Hepatocyte (in vitro differentiated cells): ENCODE measurements around the gene LEPR. TPM values are rescaled to one million over a fixed set of nuclear protein-coding genes. Genes with fewer than 3 reads are reported as not detected.

Source experiments
- DNase-seq: peaks from one replicate; pipeline ENCODE4 v3.0.0-alpha.2; 2016; ENCODE audit warnings: low spot score
- H2AFZ ChIP-seq: fragments of 200-600 bp; sonication (generic); 2 replicates; pipeline ENCODE4 v1.6.0; 2016; ENCODE audit warnings: antibody characterized with exemption, mild to moderate bottlenecking
- H3K27ac ChIP-seq: fragments of 200-600 bp; sonication (generic); 2 replicates; pipeline ENCODE4 v1.5.1; 2016; ENCODE audit warnings: mild to moderate bottlenecking
- H3K27me3 ChIP-seq: fragments of 200-600 bp; sonication (generic); 2 replicates; pipeline ENCODE4 v1.6.1; 2016
- H3K36me3 ChIP-seq: fragments of 200-600 bp; sonication (generic); replicated peaks from 2 replicates; pipeline ENCODE4 v1.5.1; 2016; ENCODE audit warnings: low read depth; ENCODE audit not compliant: insufficient read depth
- H3K4me1 ChIP-seq: fragments of 200-600 bp; sonication (generic); 2 replicates; pipeline ENCODE4 v1.5.1; 2016; ENCODE audit warnings: mild to moderate bottlenecking, moderate library complexity; ENCODE audit not compliant: insufficient read depth
- H3K4me2 ChIP-seq: fragments of 200-600 bp; sonication (generic); 2 replicates; pipeline ENCODE4 v1.6.0; 2016
- H3K4me3 ChIP-seq: fragments of 200-600 bp; sonication (generic); 2 replicates; pipeline ENCODE4 v1.5.1; 2016; ENCODE audit warnings: mild to moderate bottlenecking
- H3K79me2 ChIP-seq: fragments of 200-600 bp; sonication (generic); 2 replicates; pipeline ENCODE4 v1.6.0; 2017; ENCODE audit warnings: mild to moderate bottlenecking
- H3K9me2 ChIP-seq: fragments of 200-600 bp; sonication (generic); replicated peaks from 2 replicates; pipeline ENCODE4 v1.6.0; 2017; ENCODE audit warnings: mild to moderate bottlenecking; ENCODE audit not compliant: insufficient read depth
- H3K9me3 ChIP-seq: fragments of 200-600 bp; sonication (generic); 2 replicates; pipeline ENCODE4 v1.5.1; 2016; ENCODE audit warnings: low read depth, mild to moderate bottlenecking
- H4K20me1 ChIP-seq: fragments of 200-600 bp; sonication (generic); 2 replicates; pipeline ENCODE4 v1.6.0; 2016; ENCODE audit warnings: mild to moderate bottlenecking; ENCODE audit not compliant: insufficient read depth, poor library complexity, severe bottlenecking
- EZH2 ChIP-seq: fragments of 200-600 bp; sonication (generic); IDR thresholded peaks from 2 replicates; pipeline ENCODE4 v1.6.1; 2016; ENCODE audit warnings: antibody characterized with exemption, mild to moderate bottlenecking, borderline replicate concordance
- EZH2phosphoT487 ChIP-seq: fragments of 200-600 bp; sonication (generic); IDR thresholded peaks from one replicate; pipeline ENCODE4 v1.6.1; 2018; ENCODE audit warnings: antibody characterized with exemption, mild to moderate bottlenecking, low read depth, moderate library complexity; ENCODE audit not compliant: unreplicated experiment, severe bottlenecking
- WGBS: methylation state at CpG from one replicate; pipeline ENCODE4 v1.1.6; 2016; ENCODE audit warnings: low lambda C conversion rate; ENCODE audit errors: missing lambda C conversion rate; 5-methylcytosine and 5-hydroxymethylcytosine counted together
- polyA plus RNA-seq: library from polyadenylated mRNA; unstranded; fragments of >200 nt; fragmentation: Nextera tagmentation; extraction: Ambion mirVana; gene quantifications from 2 replicates; pipeline ENCODE4 v1.2.1, GENCODE V29; 2016
- total RNA-seq: library from RNA; depleted of rRNA; stranded (reverse); fragments of >200 nt; gene quantifications from 2 replicates; pipeline ENCODE4 v1.2.3, GENCODE V29; 2014
- TF ChIP-seq, protein P1 (sequence below): fragments of 200-600 bp; sonication (generic); IDR thresholded peaks from 2 replicates; pipeline ENCODE4 v1.5.1; 2016; ENCODE audit warnings: antibody characterized with exemption, mild to moderate bottlenecking; ENCODE audit not compliant: poor library complexity

LEPR gene
- total and polyA plus RNA-seq, 2 experiments from 2014 or later, result 1.3 to 6.1 TPM

DNA sequence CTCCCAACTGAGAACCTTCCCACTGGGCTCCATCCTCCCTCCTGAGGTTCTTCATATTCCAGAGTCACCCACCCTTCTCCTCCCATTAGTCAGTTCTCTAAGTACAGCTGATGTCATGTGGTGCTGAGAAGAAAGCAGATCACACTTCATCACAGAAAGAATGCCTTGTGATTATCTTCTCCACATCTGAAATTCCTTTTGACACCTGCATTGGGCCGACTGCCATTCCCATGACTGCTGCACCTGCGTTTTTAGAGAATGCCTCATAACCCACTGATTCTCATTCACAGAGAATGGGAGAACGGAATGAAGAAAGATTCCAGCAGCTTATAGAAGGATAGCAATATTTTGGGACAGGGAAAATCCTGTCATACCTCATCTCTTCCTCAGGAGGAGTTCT, 14.3 kb downstream of the LEPR start:
- WGBS, result 63% methylated on average over 3 of the region's 3 CpGs
- Histone ChIP-seq H3K27ac (no peak overlapping the region), H3K4me2 (no peak overlapping the region)

DNA sequence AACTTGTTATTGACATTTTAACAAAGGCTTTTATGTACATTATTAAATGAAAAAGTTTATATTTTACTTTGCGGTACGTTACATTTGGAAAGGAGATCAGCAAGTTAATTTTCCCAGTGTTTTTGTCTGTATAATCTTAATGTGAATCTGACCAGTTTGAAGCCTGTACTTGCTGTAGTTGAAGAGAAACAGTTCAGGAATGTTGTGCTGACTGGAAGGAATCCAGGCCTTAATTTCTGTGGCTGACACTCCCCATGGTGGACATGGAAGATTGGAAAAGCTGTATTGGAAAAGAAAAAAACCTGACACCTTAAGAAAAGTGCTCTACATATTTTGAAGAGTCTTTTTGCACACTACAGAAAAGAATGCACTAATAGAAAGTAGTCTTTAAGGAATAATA, 15.5 kb downstream of the LEPR start:
- H3K36me3 ChIP-seq, result no peaks in the 10 kb centered on the region
- no peaks in the 10 kb centered on the region for H3K9me3 ChIP-seq
- no peak overlapping the region for H2AFZ ChIP-seq
- no peaks in the 10 kb centered on the region for H3K27me3 ChIP-seq
- H3K4me3 ChIP-seq, result no peak overlapping the region
- no peak overlapping the region for H3K4me2 ChIP-seq
- H3K79me2 ChIP-seq, result no peaks in the 10 kb centered on the region
- 61% methylated on average over 2 of the region's 2 CpGs for WGBS
- H3K4me1 ChIP-seq, result no peaks in the 10 kb centered on the region
- DNase-seq, result no peak
- H3K9me2 ChIP-seq, result no peaks in the 10 kb centered on the region
- TF ChIP-seq EZH2 (no peak), EZH2phosphoT487 (no peak)
- TF ChIP-seq, protein P1, sequence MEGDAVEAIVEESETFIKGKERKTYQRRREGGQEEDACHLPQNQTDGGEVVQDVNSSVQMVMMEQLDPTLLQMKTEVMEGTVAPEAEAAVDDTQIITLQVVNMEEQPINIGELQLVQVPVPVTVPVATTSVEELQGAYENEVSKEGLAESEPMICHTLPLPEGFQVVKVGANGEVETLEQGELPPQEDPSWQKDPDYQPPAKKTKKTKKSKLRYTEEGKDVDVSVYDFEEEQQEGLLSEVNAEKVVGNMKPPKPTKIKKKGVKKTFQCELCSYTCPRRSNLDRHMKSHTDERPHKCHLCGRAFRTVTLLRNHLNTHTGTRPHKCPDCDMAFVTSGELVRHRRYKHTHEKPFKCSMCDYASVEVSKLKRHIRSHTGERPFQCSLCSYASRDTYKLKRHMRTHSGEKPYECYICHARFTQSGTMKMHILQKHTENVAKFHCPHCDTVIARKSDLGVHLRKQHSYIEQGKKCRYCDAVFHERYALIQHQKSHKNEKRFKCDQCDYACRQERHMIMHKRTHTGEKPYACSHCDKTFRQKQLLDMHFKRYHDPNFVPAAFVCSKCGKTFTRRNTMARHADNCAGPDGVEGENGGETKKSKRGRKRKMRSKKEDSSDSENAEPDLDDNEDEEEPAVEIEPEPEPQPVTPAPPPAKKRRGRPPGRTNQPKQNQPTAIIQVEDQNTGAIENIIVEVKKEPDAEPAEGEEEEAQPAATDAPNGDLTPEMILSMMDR, result no peak
- H4K20me1 ChIP-seq, result no peaks in the 10 kb centered on the region
- no peak overlapping the region for H3K27ac ChIP-seq

More for the DNA sequence above, 14.3 kb downstream of the LEPR start:
- Histone ChIP-seq H3K79me2 (no peaks in the 10 kb centered on the region), H3K9me2 (no peaks in the 10 kb centered on the region), H3K4me1 (no peaks in the 10 kb centered on the region), H3K27me3 (no peaks in the 10 kb centered on the region), H4K20me1 (no peaks in the 10 kb centered on the region), H3K36me3 (no peaks in the 10 kb centered on the region), H3K9me3 (no peaks in the 10 kb centered on the region), H2AFZ (no peak overlapping the region), H3K4me3 (no peak overlapping the region)
- TF ChIP-seq, protein P1, result no peak
- TF ChIP-seq EZH2 (no peak), EZH2phosphoT487 (no peak)
- DNase-seq, result no peak

DNA sequence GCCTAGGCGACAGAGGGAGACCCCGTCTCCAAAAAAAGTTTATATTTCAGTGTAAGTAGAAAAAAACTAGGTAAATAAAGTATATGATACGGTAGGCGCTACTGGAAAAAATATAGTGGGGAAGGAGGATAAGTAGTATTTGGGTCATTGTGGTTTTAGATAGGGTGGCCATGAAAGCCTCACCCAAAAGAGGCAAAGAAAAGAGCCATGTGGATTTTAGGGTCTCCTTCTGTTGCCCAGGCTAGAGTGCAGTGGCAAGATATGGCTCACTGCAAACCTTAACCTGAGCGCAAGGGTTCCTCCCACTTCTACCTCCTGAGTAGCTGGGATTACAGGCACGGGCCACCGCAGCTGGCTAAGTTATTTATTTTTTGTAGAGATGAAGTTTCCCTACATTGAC, 17.1 kb downstream of the LEPR start:
- no peaks in the 10 kb centered on the region for H3K27me3 ChIP-seq

More for the DNA sequence above, 17.1 kb downstream of the LEPR start:
- Histone ChIP-seq H3K79me2 (no peaks in the 10 kb centered on the region), H3K9me3 (no peaks in the 10 kb centered on the region), H3K4me2 (no peak overlapping the region), H3K36me3 (no peaks in the 10 kb centered on the region), H2AFZ (no peak overlapping the region), H3K27ac (no peak overlapping the region), H3K9me2 (no peaks in the 10 kb centered on the region), H3K4me1 (no peaks in the 10 kb centered on the region), H4K20me1 (no peaks in the 10 kb centered on the region), H3K4me3 (no peak overlapping the region)
- DNase-seq, result no peak
- 94% methylated on average over 7 of the region's 7 CpGs for WGBS
- TF ChIP-seq, protein P1, result no peak
- no peak for TF ChIP-seq EZH2phosphoT487
- TF ChIP-seq EZH2, result no peak
